Activated CD8-positive, alpha-beta memory T cell treated with anti-CD3 and anti-CD28 coated beads, Interleukin-2, amount 50 U/mL, for 1 hour (primary cell): ENCODE measurements around the gene TBC1D2B.

Experiments used
- DNase-seq: peaks from one replicate; pipeline ENCODE4 v3.0.0-alpha.2; 2020; ENCODE audit errors: extremely low read depth

The TBC1D2B gene

GRCh38 chr15:78072080-78072892, 5.2 kb downstream of the TBC1D2B start:
- DNase-seq = no peak

GRCh38 chr15:78071383-78071782, 6.1 kb downstream of the TBC1D2B start:
- DNase-seq = no peak

- no peak for DNase-seq
Observed at GRCh38 chr15:78070049-78070700, 7.3 kb downstream of the TBC1D2B start.

- no peak for DNase-seq
Observed at GRCh38 chr15:78069462-78070029, 8.0 kb downstream of the TBC1D2B start.

GRCh38 chr15:78069052-78069414, 8.5 kb downstream of the TBC1D2B start:
- no peak for DNase-seq

- no peak for DNase-seq
Observed at GRCh38 chr15:78067328-78068228, 9.9 kb downstream of the TBC1D2B start.

- no peak for DNase-seq
Observed at GRCh38 chr15:78065973-78066946, 11.3 kb downstream of the TBC1D2B start.

- no peak for DNase-seq
Observed at GRCh38 chr15:78065284-78065872, 12.1 kb downstream of the TBC1D2B start.

- no peak for DNase-seq
Observed at GRCh38 chr15:78064544-78064943, 13.0 kb downstream of the TBC1D2B start.

- no peak for DNase-seq
Observed at GRCh38 chr15:78063970-78064385, 13.5 kb downstream of the TBC1D2B start.

- DNase-seq = no peak
Observed at GRCh38 chr15:78063217-78063616, 14.3 kb downstream of the TBC1D2B start.

GRCh38 chr15:78061963-78062427, 15.5 kb downstream of the TBC1D2B start:
- DNase-seq = no peak

GRCh38 chr15:78060232-78060631, 17.3 kb downstream of the TBC1D2B start:
- DNase-seq = no peak

GRCh38 chr15:78059110-78059839, 18.2 kb downstream of the TBC1D2B start:
- DNase-seq = no peak

- no peak for DNase-seq
Observed at GRCh38 chr15:78058401-78058935, 19.0 kb downstream of the TBC1D2B start.

- no peak for DNase-seq
Observed at GRCh38 chr15:78057803-78058202, 19.7 kb downstream of the TBC1D2B start.

- DNase-seq = no peak
Observed at GRCh38 chr15:78056714-78057269, 20.7 kb downstream of the TBC1D2B start.

- DNase-seq = no peak
Observed at GRCh38 chr15:78055919-78056713, 21.4 kb downstream of the TBC1D2B start.
